22Rv1 (cell line): ENCODE data around the gene RAI1.

Experiments
- CTCF ChIP-seq: fragments of 450-650 bp; IDR thresholded peaks from 2 replicates; pipeline ENCODE4 v1.5.1; 2017; ENCODE audit warnings: mild to moderate bottlenecking
- ZFX ChIP-seq: fragments of 450-650 bp; IDR thresholded peaks from 2 replicates; pipeline ENCODE4 v1.6.1; 2017; ENCODE audit warnings: antibody characterized with exemption, borderline replicate concordance

GRCh38 chr17:17698869-17699351 is 17.7 kb downstream of the RAI1 start:
- TF ChIP-seq CTCF (no peak), ZFX (no peak)
